ENCODE measurements around the gene ACTL10.
"Not testable (repeated sequence)": the region's sequence is repeated elsewhere in the genome, so short reads cannot be mapped to it uniquely, and the experiment has no call there.

GRCh38 chr20:33698966-33699365 is 32.2 kb downstream of the ACTL10 start:
- TF ChIP-seq CTCF (IDR thresholded peaks at IDR 0.05); ELF4 (CRISPR knock-in tag; IDR thresholded peaks at IDR 0.05; ENCODE audit: low read depth); USF1 (CRISPR knock-in tag; IDR thresholded peaks at IDR 0.05); FOXK1 (CRISPR knock-in tag; IDR thresholded peaks at IDR 0.05); KAT7 (CRISPR knock-in tag; IDR thresholded peaks at IDR 0.05; ENCODE audit: borderline replicate concordance); E2F5 (CRISPR knock-in tag; IDR thresholded peaks at IDR 0.05); TCF7 (CRISPR knock-in tag; IDR thresholded peaks at IDR 0.05; ENCODE audit: low read depth); ZNF281 (CRISPR knock-in tag; IDR thresholded peaks at IDR 0.05); MXD4 (CRISPR knock-in tag; IDR thresholded peaks at IDR 0.05; ENCODE audit: borderline replicate concordance); IRF1 (CRISPR knock-in tag; IDR thresholded peaks at IDR 0.05); CREB1 (CRISPR knock-in tag; IDR thresholded peaks at IDR 0.05); JUN (CRISPR knock-in tag; IDR thresholded peaks at IDR 0.05); CBFB (CRISPR knock-in tag; IDR thresholded peaks at IDR 0.05; ENCODE audit: low read depth): not testable (repeated sequence)

All from WTC11 (cell line).